ENCODE results near the gene CALML6.

CALML6 gene

GRCh38 chr1:1892079-1892762 is 22.8 kb upstream of the CALML6 start:
- no peak for DNase-seq (ENCODE audit: low read depth)
- no peak for TF ChIP-seq CTCF (IDR thresholded peaks at IDR 0.05; ENCODE audit: insufficient read depth, low read depth, low read length, missing control alignments)
- peak overlapping the region; percentile 68 for H3K4me3 ChIP-seq (ENCODE audit: low read depth, low read length)

- DNase-seq (ENCODE audit: low read depth), result no peak
- no peak for TF ChIP-seq CTCF (IDR thresholded peaks at IDR 0.05; ENCODE audit: insufficient read depth, low read depth, low read length, missing control alignments)
- H3K4me3 ChIP-seq (ENCODE audit: low read depth, low read length), result no peak overlapping the region
Observed at GRCh38 chr1:1892763-1893120, 22.3 kb upstream of the CALML6 start.

- H3K4me3 ChIP-seq (ENCODE audit: low read depth, low read length), result no peak overlapping the region
- no peak for TF ChIP-seq CTCF (IDR thresholded peaks at IDR 0.05; ENCODE audit: insufficient read depth, low read depth, low read length, missing control alignments)
- DNase-seq (ENCODE audit: low read depth), result no peak
Observed at GRCh38 chr1:1893291-1893985, 21.6 kb upstream of the CALML6 start.

- DNase-seq (ENCODE audit: low read depth), result no peak
- H3K4me3 ChIP-seq (ENCODE audit: low read depth, low read length), result no peak overlapping the region
- no peak for TF ChIP-seq CTCF (IDR thresholded peaks at IDR 0.05; ENCODE audit: insufficient read depth, low read depth, low read length, missing control alignments)
Observed at GRCh38 chr1:1893997-1894353, 21.1 kb upstream of the CALML6 start.

GRCh38 chr1:1894354-1895059 is 20.6 kb upstream of the CALML6 start:
- H3K4me3 ChIP-seq (ENCODE audit: low read depth, low read length), result no peak overlapping the region
- no peak for DNase-seq (ENCODE audit: low read depth)
- no peak for TF ChIP-seq CTCF (IDR thresholded peaks at IDR 0.05; ENCODE audit: insufficient read depth, low read depth, low read length, missing control alignments)

- no peak overlapping the region for H3K4me3 ChIP-seq (ENCODE audit: low read depth, low read length)
- TF ChIP-seq CTCF (IDR thresholded peaks at IDR 0.05; ENCODE audit: insufficient read depth, low read depth, low read length, missing control alignments), result no peak
- no peak for DNase-seq (ENCODE audit: low read depth)
Observed at GRCh38 chr1:1895060-1895418, 20.0 kb upstream of the CALML6 start.
